HepG2 (cell line): ENCODE results near the gene OR2A25.

ENCODE experiments used
- CEBPG ChIP-seq: IDR thresholded peaks from 2 replicates; pipeline ENCODE4 v1.6.1; 2016
- HNRNPLL ChIP-seq: fragments of 200-400 bp; formaldehyde crosslinking; IDR thresholded peaks from 2 replicates; pipeline ENCODE4 v1.6.1; 2017; ENCODE audit warnings: mild to moderate bottlenecking, low read depth, low read length; ENCODE audit not compliant: poor library complexity, severe bottlenecking
- PHB2 ChIP-seq: fragments of 450-650 bp; IDR thresholded peaks from 2 replicates; pipeline ENCODE4 v1.6.1; 2018; ENCODE audit not compliant: partially characterized antibody
- POLR2A ChIP-seq, 2 experiments: IDR thresholded peaks; 2 replicates each; pipeline ENCODE4 v1.6.1; 2011; ENCODE audit warnings: low read depth in 2 of 2, low read length in 2 of 2, mild to moderate bottlenecking in 1 of 2, moderate library complexity in 1 of 2; ENCODE audit not compliant: insufficient read depth in 1 of 2
- SRF ChIP-seq: IDR thresholded peaks from 2 replicates; pipeline ENCODE4 v1.6.1; 2011; ENCODE audit warnings: mild to moderate bottlenecking, low read depth, low read length, moderate library complexity

DNA sequence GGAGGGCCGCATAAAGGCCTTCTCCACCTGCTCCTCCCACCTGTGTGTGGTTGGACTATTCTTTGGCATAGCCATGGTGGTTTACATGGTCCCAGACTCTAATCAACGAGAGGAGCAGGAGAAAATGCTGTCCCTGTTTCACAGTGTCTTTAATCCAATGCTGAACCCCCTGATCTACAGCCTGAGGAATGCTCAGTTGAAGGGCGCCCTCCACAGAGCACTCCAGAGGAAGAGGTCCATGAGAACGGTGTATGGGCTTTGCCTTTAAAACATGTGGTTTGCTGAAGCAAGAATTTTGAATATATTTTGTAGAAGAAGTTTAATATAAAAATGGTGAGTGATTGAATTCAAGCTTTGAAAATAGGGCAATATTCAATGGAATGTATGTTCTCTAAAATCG, 40.7 kb downstream of the OR2A25 start:
- TF ChIP-seq HNRNPLL, result no peak
- TF ChIP-seq SRF, result no peak
- no peak for TF ChIP-seq PHB2
- no peak for TF ChIP-seq POLR2A (IDR thresholded peaks at IDR 0.05; ENCODE audit: insufficient read depth in 1 of 2, low read depth in 2 of 2, low read length in 2 of 2)
- TF ChIP-seq CEBPG (CRISPR knock-in tag), result no peak
